A673 (cell line): Measurements from ENCODE around the gene ALKBH8.
"Not testable (repeated sequence)": the region's sequence is repeated elsewhere in the genome, so short reads cannot be mapped to it uniquely, and the experiment has no call there.

Experiments
- CTCF ChIP-seq: fragments of 300-800, 200-600 bp; sonication (generic); conservative IDR thresholded peaks from 2 replicates; pipeline ENCODE4 v1.5.1; 2017; ENCODE audit warnings: low read depth, mild to moderate bottlenecking, antibody characterized with exemption, low read length, moderate library complexity, mixed read lengths
- EZH2 ChIP-seq: fragments of 200-600 bp; sonication (generic); IDR thresholded peaks from 2 replicates; pipeline ENCODE4 v1.6.1; 2017; ENCODE audit warnings: borderline replicate concordance, low read depth, mild to moderate bottlenecking, mixed read lengths, antibody characterized with exemption, low read length; ENCODE audit not compliant: poor library complexity, severe bottlenecking

GRCh38 chr11:107466275-107466866 lies 99.2 kb downstream of the ALKBH8 start:
- TF ChIP-seq CTCF, EZH2: not testable (repeated sequence)
